Measurements from ENCODE around the gene UMOD. TPM values are rescaled to one million over a fixed set of nuclear protein-coding genes. Genes with fewer than 3 reads are reported as not detected.

Gene UMOD
- polyA plus RNA-seq, 1 donor (not counting 4 experiments of a cell fraction or from before 2014, with no cell fraction given), result not detected

- H3K4me1 ChIP-seq (ENCODE audit: control insufficient read depth, extremely low read depth, insufficient read depth, low read length), result no peaks in the 10 kb centered on the region
- H3K36me3 ChIP-seq (ENCODE audit: control insufficient read depth in 2 of 2, extremely low read depth in 1 of 2, insufficient read depth in 2 of 2, low read length in 2 of 2), result no peaks in the 10 kb centered on the region
- no peaks in the 10 kb centered on the region for H3K9me1 ChIP-seq (ENCODE audit: control insufficient read depth, extremely low read depth, insufficient read depth, low read length)
- DNase-seq (ENCODE audit: low read depth, low spot score) (no peak), FAIRE-seq (no peak)
- H3K4me2 ChIP-seq (ENCODE audit: control insufficient read depth, extremely low read depth, insufficient read depth, low read depth, low read length), result no peak overlapping the region
- no peaks in the 10 kb centered on the region for H3K79me2 ChIP-seq (ENCODE audit: control insufficient read depth, insufficient read depth, low read length)
- H3K4me3 ChIP-seq (ENCODE audit: control insufficient read depth in 2 of 3, extremely low read depth in 1 of 3, insufficient read depth in 2 of 3, low read depth in 1 of 3, low read length in 3 of 3), result no peak overlapping the region
- no peaks in the 10 kb centered on the region for H3K27me3 ChIP-seq (ENCODE audit: control insufficient read depth, extremely low read depth, insufficient read depth, low read length)
- H3K9me3 ChIP-seq (ENCODE audit: control insufficient read depth, low read depth, low read length), result peaks cover 4% of the 10 kb centered on the region
- H4K20me1 ChIP-seq (ENCODE audit: control insufficient read depth, extremely low read depth, insufficient read depth, low read length), result no peaks in the 10 kb centered on the region
- H3K27ac ChIP-seq (ENCODE audit: control insufficient read depth, insufficient read depth, low read length), result no peak overlapping the region
- no peak overlapping the region for H2AFZ ChIP-seq (ENCODE audit: control insufficient read depth, low read length)
- H3K9ac ChIP-seq (ENCODE audit: control insufficient read depth, extremely low read depth, insufficient read depth, low read length), result no peak overlapping the region
- TF ChIP-seq EZH2 (IDR thresholded peaks at IDR 0.05; ENCODE audit: low read length), result no peak
- TF ChIP-seq CTCF (optimal IDR thresholded peaks at IDR 0.05 in 1 of 3, IDR thresholded peaks at IDR 0.05 in 1 of 3, conservative IDR thresholded peaks at IDR 0.05 in 1 of 3; ENCODE audit: extremely low read depth in 1 of 3, insufficient read depth in 2 of 3, low read length in 3 of 3), result no peak
- dilution Hi-C loops (cut with MboI; ENCODE audit: extremely low pct_ligation_motif_present, low sequenced_read_pairs), result no loop called here
These were observed 27.5 kb downstream of the UMOD start for GRCh38 chr16:20325005-20325404.

GRCh38 chr16:20323591-20324117, 28.9 kb downstream of the UMOD start:
- TF ChIP-seq CTCF (optimal IDR thresholded peaks at IDR 0.05 in 1 of 3, IDR thresholded peaks at IDR 0.05 in 1 of 3, conservative IDR thresholded peaks at IDR 0.05 in 1 of 3; ENCODE audit: extremely low read depth in 1 of 3, insufficient read depth in 2 of 3, low read length in 3 of 3) (no peak), EZH2 (IDR thresholded peaks at IDR 0.05; ENCODE audit: low read length) (no peak)
- Histone ChIP-seq H3K9me1 (ENCODE audit: control insufficient read depth, extremely low read depth, insufficient read depth, low read length) (no peaks in the 10 kb centered on the region), H3K4me2 (ENCODE audit: control insufficient read depth, extremely low read depth, insufficient read depth, low read depth, low read length) (no peak overlapping the region), H3K9ac (ENCODE audit: control insufficient read depth, extremely low read depth, insufficient read depth, low read length) (no peak overlapping the region), H3K79me2 (ENCODE audit: control insufficient read depth, insufficient read depth, low read length) (no peaks in the 10 kb centered on the region), H3K9me3 (ENCODE audit: control insufficient read depth, low read depth, low read length) (peaks cover 2% of the 10 kb centered on the region), H3K27me3 (ENCODE audit: control insufficient read depth, extremely low read depth, insufficient read depth, low read length) (no peaks in the 10 kb centered on the region), H2AFZ (ENCODE audit: control insufficient read depth, low read length) (no peak overlapping the region), H3K4me3 (ENCODE audit: control insufficient read depth in 2 of 3, extremely low read depth in 1 of 3, insufficient read depth in 2 of 3, low read depth in 1 of 3, low read length in 3 of 3) (no peak overlapping the region), H4K20me1 (ENCODE audit: control insufficient read depth, extremely low read depth, insufficient read depth, low read length) (no peaks in the 10 kb centered on the region), H3K4me1 (ENCODE audit: control insufficient read depth, extremely low read depth, insufficient read depth, low read length) (no peaks in the 10 kb centered on the region), H3K36me3 (ENCODE audit: control insufficient read depth in 2 of 2, extremely low read depth in 1 of 2, insufficient read depth in 2 of 2, low read length in 2 of 2) (no peaks in the 10 kb centered on the region), H3K27ac (ENCODE audit: control insufficient read depth, insufficient read depth, low read length) (no peak overlapping the region)
- DNase-seq (ENCODE audit: low read depth, low spot score), result no peak
- dilution Hi-C loops (cut with MboI; ENCODE audit: extremely low pct_ligation_motif_present, low sequenced_read_pairs), result no loop called here
- no peak for FAIRE-seq

Measured in keratinocyte (primary cell).